HUES6 (cell line): Measurements from ENCODE around the gene TMEM128.
"Not testable (repeated sequence)": the region's sequence is repeated elsewhere in the genome, so short reads cannot be mapped to it uniquely, and the experiment has no call there.

Experiments used
- H3K27ac ChIP-seq: 2 replicates; pipeline ENCODE4 v1.7.0; 2013; ENCODE audit warnings: low read depth, mild to moderate bottlenecking, low read length, inconsistent platforms
- H3K27me3 ChIP-seq: 2 replicates; pipeline ENCODE4 v1.6.1; 2013; ENCODE audit warnings: low read length; ENCODE audit not compliant: control insufficient read depth, insufficient read depth
- H3K36me3 ChIP-seq: 2 replicates; pipeline ENCODE4 v1.6.1; 2013; ENCODE audit warnings: low read length; ENCODE audit not compliant: control insufficient read depth, insufficient read depth
- H3K4me1 ChIP-seq: 2 replicates; pipeline ENCODE4 v1.6.1; 2013; ENCODE audit warnings: low read length; ENCODE audit not compliant: control insufficient read depth, insufficient read depth
- H3K4me3 ChIP-seq: 2 replicates; pipeline ENCODE4 v1.5.1; 2013; ENCODE audit warnings: low read depth, low read length
- H3K9ac ChIP-seq: one replicate; pipeline ENCODE4 v1.6.1; 2013; ENCODE audit warnings: mild to moderate bottlenecking, low read length
- H3K9me3 ChIP-seq: 2 replicates; pipeline ENCODE4 v1.6.1; 2013; ENCODE audit warnings: low read depth, low read length; ENCODE audit not compliant: control insufficient read depth, insufficient read depth

The TMEM128 gene

GRCh38 chr4:4195354-4195753, 52.7 kb downstream of the TMEM128 start:
- peaks cover 8% of the 10 kb centered on the region; the same call in 1 of the 2 replicates for H3K27me3 ChIP-seq

GRCh38 chr4:4188557-4188956, 59.5 kb downstream of the TMEM128 start:
- H3K9me3 ChIP-seq, H3K4me1 ChIP-seq, H3K4me3 ChIP-seq, H3K9ac ChIP-seq, H3K27ac ChIP-seq, H3K36me3 ChIP-seq: not testable (repeated sequence)
- peaks cover 10% of the 10 kb centered on the region; the same call in 1 of the 2 replicates for H3K27me3 ChIP-seq

More at GRCh38 chr4:4195354-4195753, 52.7 kb downstream of the TMEM128 start:
- no peak overlapping the region for H3K9ac ChIP-seq
- no peak overlapping the region for H3K27ac ChIP-seq
- H3K9me3 ChIP-seq = no peaks in the 10 kb centered on the region
- no peak overlapping the region for H3K4me3 ChIP-seq
- H3K4me1 ChIP-seq = no peaks in the 10 kb centered on the region
- H3K36me3 ChIP-seq = no peaks in the 10 kb centered on the region
